ENCODE measurements around the gene VN1R5. TPM values are rescaled to one million over a fixed set of nuclear protein-coding genes. Genes with fewer than 3 reads are reported as not detected.
"Not testable (repeated sequence)": the region's sequence is repeated elsewhere in the genome, so short reads cannot be mapped to it uniquely, and the experiment has no call there.

Gene VN1R5
- total RNA-seq, 1 donor from 2014 or later = not detected

DNA sequence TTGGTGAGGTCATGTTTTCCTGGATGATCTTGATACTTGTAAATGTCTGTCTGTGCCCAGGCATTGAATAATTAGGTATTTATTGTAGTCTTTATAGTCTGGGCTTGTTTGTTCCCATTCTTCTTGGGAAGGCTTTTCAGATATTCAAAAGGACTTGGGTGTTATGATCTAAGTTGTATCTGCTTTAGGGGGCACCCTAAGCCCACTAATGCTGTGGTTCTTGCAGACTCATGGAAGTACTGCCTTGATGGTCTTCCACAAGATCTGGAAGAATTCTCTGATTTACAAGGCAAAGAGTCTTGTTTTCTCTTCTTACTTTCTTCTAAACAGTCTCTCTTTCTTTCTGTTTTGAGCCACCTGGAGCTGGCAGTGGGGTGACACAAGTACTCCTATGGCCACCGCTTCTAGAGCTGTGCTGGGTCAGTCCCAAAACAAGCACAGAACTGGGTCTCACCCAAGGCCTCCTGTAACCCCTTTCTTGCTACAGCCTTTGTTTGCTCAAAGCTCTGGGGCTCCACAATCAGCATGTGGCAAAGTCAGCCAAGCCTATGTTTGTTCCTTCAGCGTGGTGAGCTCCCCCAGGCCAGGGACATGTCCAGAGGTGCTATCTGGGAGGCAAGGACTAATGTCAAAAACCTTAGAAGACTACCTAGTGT lies 12.6 kb downstream of the VN1R5 start:
- intact Hi-C loops (cut with DNase I) = no loop called here
- ATAC-seq (no peak), DNase-seq (ENCODE audit: missing footprints) (no peak)

- ATAC-seq (no peak), DNase-seq (ENCODE audit: missing footprints) (no peak)
- intact Hi-C loops (cut with DNase I) = no loop called here
These were observed 13.3 kb downstream of the VN1R5 start for GRCh38 chr1:247269133-247269532.

GRCh38 chr1:247270003-247270402 lies 14.1 kb downstream of the VN1R5 start:
- intact Hi-C loops (cut with DNase I) = no loop called here
- no peak for DNase-seq (ENCODE audit: missing footprints)
- ATAC-seq = no peak

DNA sequence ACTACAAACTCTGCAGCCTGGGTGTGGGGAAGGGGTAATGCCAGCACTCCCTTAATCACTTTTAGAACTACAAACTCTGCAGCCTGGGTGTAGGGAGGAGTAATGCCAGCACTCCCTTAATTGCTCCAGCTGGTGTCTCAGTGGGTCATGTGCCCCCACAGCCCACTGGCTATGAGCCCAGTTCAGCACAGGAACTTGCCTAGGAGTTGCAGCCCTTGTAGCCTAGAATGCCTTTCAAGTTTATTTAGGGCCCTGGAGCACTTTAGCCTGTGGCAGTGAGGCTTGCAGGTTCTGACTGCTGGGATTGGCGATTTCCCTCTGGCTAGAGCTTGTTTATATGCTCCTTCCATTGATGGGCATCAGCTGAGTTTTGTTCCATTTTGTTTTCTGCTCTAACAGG lies 17.1 kb downstream of the VN1R5 start:
- DNase-seq (ENCODE audit: missing footprints) (no peak), ATAC-seq (no peak)
- intact Hi-C loops (cut with DNase I) = no loop called here

- ATAC-seq (no peak), DNase-seq (ENCODE audit: missing footprints) (no peak)
- intact Hi-C loops (cut with DNase I) = no loop called here
These were observed 18.9 kb downstream of the VN1R5 start for GRCh38 chr1:247274605-247275256.

DNA sequence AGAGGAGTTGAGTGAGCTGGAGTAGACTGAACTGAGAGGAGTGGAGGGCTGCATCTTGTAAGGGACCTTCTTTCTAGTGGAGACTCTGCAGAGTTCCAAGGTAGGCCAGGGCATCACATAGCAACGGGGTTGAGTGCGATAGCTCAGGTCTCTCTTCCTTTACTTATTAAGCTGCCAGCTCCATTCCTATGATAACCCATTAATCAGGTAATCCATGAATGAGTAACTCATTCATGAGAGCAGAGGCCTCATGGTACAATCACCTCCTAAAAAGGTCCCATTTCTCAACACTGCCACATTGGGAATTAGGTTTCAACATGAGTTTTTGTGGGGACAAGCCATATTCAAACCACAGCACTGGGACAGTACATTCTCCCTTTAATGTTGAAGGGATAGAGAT lies 21.3 kb downstream of the VN1R5 start:
- intact Hi-C loops (cut with DNase I) = no loop called here
- ATAC-seq = no peak

DNA sequence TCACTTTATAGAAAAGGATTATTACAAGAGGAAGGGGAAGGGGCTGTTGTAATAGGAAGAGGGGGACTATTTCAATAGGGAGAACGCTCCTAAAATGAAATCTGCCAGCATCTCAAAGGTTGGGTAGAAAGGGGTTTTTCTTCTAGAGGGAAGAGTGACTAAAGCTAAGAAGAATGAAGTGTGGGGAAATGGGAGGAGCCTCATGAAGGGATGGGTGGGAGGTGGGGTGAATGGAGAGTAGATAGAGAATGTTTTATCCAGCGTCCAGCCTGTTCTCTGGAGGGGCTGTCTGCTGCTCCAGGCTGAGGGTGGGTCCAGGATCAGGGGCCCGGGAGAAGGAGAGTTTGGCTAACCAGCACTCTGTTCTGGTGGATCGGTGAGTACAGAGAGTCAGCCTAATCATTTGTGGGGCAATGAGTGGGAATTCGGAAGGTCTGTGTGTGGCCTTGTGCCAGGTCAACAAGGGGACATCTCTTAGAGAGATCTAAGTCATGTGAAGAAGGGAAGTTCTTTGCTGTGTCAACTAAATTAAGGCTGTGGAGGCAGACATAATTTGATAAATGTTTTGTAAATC lies 25.2 kb downstream of the VN1R5 start:
- DNase-seq (ENCODE audit: missing footprints) (no peak), ATAC-seq (no peak)
- intact Hi-C loops (cut with DNase I) = no loop called here

More for the DNA sequence above, 21.3 kb downstream of the VN1R5 start:
- DNase-seq (ENCODE audit: missing footprints) = no peak

DNA sequence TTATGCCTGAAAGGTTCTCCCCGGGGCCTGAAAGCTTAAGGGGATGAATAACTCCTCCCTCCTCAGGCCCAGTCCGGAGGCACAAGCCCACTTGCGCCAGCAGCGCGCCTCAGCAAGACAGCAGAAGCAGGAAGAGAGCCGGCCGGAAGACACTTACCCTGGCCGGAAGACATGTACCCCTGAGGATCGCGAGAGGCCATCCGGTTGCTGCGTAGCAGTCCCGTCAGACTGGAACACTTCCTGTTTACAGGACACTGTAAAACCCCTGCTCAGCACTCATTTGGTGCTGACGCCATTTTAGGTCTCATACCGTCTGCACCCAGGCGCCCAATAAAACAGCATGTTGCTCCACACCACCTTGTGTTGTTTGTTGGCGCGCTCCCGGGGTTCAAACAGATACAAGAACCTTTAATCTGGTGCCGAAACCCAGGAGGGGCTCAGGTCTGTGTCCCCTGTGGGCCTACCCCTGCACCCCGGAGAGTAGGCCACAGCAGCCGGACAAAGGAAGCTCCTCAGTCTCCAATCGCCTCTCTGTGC lies 30.3 kb downstream of the VN1R5 start:
- ATAC-seq = no peak
- DNase-seq (ENCODE audit: missing footprints) = no peak
- intact Hi-C loops (cut with DNase I) = no loop called here

DNA sequence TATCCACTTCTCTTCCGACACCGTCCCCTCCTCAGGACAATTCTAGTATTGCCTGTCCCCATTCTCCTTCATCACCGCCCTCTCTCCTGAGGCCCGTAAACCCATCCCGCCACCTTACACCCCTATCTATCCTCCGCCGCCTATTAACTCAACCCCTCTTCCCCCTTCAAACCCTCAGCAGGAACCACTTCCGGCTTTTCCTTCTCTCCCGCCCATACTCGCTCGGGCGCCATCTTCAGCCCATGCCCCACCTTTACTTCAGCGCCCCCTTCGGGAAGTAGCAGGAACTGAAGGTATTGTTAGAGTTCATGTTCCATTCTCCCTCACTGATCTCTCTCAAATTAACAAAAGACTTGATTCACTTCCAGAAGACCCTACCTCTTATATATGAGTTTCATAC lies 31.6 kb downstream of the VN1R5 start:
- intact Hi-C loops (cut with DNase I) = no loop called here
- DNase-seq (ENCODE audit: missing footprints) (no peak), ATAC-seq (no peak)

DNA sequence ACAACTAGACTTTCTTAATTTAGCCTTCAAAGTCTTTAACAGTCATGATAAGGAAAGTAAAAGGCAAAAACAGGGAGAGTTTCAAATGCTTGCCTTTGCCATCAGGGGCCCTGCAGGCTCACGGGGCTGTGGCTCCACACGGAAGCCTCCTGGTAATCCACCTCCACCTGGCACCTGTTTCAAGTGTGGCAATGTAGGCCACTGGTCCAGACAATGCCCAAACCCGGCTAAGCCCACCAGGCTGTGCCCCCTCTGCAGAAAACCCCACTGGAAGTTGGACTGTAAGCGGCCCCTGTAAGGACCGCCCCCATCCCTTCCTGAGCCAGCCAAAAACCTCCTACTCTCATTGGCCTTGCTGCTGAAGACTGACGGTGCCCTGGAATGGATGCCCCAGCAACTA lies 32.5 kb downstream of the VN1R5 start:
- no peak for DNase-seq (ENCODE audit: missing footprints)
- intact Hi-C loops (cut with DNase I) = no loop called here

GRCh38 chr1:247289274-247289892 lies 33.5 kb downstream of the VN1R5 start:
- intact Hi-C loops (cut with DNase I); ATAC-seq: not testable (repeated sequence)

More for the DNA sequence above, 32.5 kb downstream of the VN1R5 start:
- ATAC-seq = no peak

DNA sequence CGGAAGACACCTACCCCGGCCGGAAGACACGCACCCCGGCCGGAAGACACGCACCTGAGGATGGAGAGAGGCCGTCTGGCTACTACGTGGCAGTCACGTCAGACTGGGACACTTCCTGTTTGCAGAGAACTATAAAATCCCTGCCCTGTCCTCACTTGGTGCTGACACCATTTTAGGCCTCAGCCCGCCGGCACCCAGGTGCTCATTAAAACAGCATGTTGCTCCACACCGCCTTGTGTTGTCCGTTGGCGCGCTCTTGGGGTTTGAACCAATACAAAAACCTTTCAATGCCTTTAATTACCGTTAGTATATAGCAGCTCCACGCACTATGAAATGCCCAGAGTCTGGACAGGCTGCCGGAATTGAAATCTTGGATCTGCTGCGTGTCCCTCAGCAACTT lies 34.7 kb downstream of the VN1R5 start:
- intact Hi-C loops (cut with DNase I) = no loop called here
- ATAC-seq (no peak), DNase-seq (ENCODE audit: missing footprints) (no peak)

More at GRCh38 chr1:247289274-247289892, 33.5 kb downstream of the VN1R5 start:
- not testable (repeated sequence) for DNase-seq (ENCODE audit: missing footprints)

- intact Hi-C loops (cut with DNase I) = no loop called here
- ATAC-seq = no peak
- DNase-seq (ENCODE audit: missing footprints) = no peak
These were observed 35.3 kb downstream of the VN1R5 start for GRCh38 chr1:247291161-247291560.

GRCh38 chr1:247291833-247292561 lies 36.1 kb downstream of the VN1R5 start:
- intact Hi-C loops (cut with DNase I) = no loop called here
- ATAC-seq (no peak), DNase-seq (ENCODE audit: missing footprints) (no peak)

GRCh38 chr1:247293047-247293446 lies 37.2 kb downstream of the VN1R5 start:
- ATAC-seq = no peak
- intact Hi-C loops (cut with DNase I) = no loop called here
- DNase-seq (ENCODE audit: missing footprints) = no peak

GRCh38 chr1:247294282-247294681 lies 38.4 kb downstream of the VN1R5 start:
- intact Hi-C loops (cut with DNase I) = no loop called here
- no peak for DNase-seq (ENCODE audit: missing footprints)
- ATAC-seq = no peak

- no peak for ATAC-seq
- DNase-seq (ENCODE audit: missing footprints) = no peak
- intact Hi-C loops (cut with DNase I) = no loop called here
These were observed 39.4 kb downstream of the VN1R5 start for GRCh38 chr1:247295274-247295684.

- intact Hi-C loops (cut with DNase I) = no loop called here
- no peak for DNase-seq (ENCODE audit: missing footprints)
- no peak for ATAC-seq
These were observed 39.9 kb downstream of the VN1R5 start for GRCh38 chr1:247295746-247296145.

GRCh38 chr1:247296599-247297180 lies 40.8 kb downstream of the VN1R5 start:
- ATAC-seq = no peak
- intact Hi-C loops (cut with DNase I) = no loop called here

More at GRCh38 chr1:247296599-247297180, 40.8 kb downstream of the VN1R5 start:
- no peak for DNase-seq (ENCODE audit: missing footprints)

All from Right ventricle myocardium inferior (tissue), 1 donor.